NCI-H1930 (cell line): Measurements from ENCODE around the gene FGF12.

Source experiments
- DNase-seq, 2 experiments: peaks; one replicate each; lab custom pipeline; 2025; lab: John Stamatoyannopoulos, UW

Gene FGF12

GRCh38 chr3:192260116-192261010 is 467.0 kb downstream of the FGF12 start:
- no peak for DNase-seq

GRCh38 chr3:192259661-192260060 is 467.7 kb downstream of the FGF12 start:
- no peak for DNase-seq

GRCh38 chr3:192258721-192259120 is 468.6 kb downstream of the FGF12 start:
- no peak for DNase-seq

DNA sequence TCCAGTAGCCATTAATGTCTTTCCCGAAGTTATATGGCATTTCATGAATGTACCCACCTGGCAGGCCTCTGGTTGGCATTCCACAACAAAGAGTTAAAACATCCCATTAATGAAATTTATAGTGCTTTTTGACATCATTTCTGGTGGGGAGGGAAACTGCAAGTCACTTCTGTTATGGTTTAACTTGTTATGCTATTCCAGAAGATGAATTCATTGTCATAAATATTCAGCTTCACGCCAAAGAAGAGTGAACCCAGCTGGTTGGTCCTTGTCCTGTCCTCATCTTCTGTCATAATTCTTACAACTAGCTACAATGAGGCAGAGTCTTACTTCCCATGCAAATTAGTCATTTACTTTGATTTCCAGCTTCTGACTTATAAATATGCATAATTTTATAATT is 471.5 kb downstream of the FGF12 start:
- no peak for DNase-seq

GRCh38 chr3:192253138-192253887 is 474.0 kb downstream of the FGF12 start:
- DNase-seq: no peak

DNA sequence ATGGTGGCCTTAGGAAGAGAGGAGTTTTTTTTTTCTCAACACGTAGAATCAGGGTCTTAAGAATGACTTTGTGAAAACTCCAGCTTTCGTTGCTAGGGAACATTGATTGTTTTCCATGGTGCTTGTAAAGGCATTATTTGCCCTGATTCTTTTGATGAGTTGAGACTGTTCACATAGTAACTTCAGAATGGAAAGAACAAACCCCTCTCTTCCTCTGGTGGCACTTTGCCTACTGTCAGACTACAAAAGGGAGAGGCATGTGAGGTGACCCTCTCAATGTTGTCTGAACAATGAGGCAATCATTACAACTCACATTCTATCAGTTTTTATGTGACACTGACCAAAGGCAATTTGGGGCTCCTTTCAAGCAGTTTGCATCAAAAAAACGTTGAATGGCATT is 477.8 kb downstream of the FGF12 start:
- peak in 1 of 2 experiments; percentile 38 for DNase-seq

DNA sequence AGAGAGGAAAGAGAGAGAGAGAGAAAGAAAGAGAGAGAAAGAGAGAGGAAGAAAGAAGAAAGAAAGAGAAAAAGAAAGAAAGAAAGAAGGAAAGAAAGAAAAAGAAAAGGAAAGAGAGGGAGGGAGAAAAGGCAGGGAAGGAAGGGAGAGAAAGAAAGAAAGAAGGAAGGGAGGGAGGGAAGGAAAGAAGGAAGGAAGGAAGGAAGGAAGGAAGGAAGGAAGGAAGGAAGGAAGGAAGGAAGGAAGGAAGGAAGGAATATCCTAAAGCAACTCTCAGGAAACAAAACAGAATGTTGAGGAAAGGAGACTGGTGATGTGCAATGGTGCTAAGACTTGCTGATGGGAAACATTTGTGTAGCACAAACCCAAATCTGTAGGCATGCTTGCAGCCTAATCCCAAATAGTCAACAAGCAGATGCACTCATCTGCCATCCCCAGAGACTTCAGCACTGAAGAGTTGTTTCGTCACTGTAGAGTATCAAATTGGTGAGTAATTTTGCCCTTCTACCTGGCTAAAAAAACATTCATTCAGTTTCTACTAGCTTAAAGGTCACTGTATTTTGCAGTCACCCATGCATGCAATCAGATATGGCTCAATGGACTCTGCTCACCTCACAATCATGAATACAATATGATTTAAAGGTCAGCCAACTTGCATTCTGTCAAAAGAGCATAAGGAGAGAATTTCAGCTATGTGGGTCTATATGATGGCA is 480.3 kb downstream of the FGF12 start:
- no peak for DNase-seq

DNA sequence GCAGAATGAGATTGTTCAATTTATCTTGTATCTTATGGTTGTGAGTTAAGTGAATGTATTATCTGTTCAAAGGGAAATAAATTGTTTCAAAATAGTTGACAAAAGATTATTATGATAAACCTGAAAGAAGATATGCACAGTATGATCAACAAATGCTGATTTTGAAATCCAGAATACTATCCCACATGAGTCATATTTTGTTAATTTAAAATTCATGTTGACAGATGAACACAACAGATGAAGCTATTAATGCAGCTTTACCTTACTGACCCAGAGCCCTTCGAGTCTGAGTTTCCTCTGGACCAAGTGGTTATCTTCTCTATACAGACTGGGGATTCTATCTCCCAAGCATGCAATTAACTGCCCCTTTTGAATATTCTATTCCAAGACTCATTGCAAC is 482.8 kb downstream of the FGF12 start:
- DNase-seq: no peak

- no peak for DNase-seq
Measured at GRCh38 chr3:192239956-192240355, 487.4 kb downstream of the FGF12 start.

DNA sequence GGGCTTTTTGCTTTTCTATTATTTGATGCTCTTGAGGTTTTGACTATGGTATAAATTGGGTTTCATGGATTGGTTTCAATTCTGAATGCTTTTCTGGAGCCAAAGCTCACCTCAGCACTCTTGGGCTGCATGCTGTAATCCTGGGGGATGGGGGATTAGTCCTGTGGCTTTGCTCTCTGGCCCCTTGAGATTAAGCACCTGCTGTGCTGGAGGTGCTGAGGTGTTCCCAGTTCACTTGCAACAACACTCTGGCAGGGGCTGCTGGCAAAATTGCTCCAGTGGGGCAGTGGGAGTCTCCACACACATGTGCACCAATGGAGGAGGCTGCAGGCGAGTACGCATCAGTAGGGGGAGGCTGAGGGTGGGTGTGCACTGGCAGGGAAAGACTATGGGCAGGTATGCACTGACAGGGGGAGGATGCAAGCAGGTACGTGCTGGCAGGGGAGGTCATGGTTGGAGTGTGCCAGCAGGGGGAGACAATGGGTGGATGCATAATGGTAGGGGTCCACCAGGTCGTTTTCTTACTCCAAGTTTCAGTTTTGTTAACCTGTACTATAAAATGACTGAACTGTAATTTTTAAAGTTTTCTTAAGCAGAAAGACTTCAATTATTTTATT is 489.2 kb downstream of the FGF12 start:
- no peak for DNase-seq

GRCh38 chr3:192229866-192230265 is 497.5 kb downstream of the FGF12 start:
- DNase-seq: no peak

DNA sequence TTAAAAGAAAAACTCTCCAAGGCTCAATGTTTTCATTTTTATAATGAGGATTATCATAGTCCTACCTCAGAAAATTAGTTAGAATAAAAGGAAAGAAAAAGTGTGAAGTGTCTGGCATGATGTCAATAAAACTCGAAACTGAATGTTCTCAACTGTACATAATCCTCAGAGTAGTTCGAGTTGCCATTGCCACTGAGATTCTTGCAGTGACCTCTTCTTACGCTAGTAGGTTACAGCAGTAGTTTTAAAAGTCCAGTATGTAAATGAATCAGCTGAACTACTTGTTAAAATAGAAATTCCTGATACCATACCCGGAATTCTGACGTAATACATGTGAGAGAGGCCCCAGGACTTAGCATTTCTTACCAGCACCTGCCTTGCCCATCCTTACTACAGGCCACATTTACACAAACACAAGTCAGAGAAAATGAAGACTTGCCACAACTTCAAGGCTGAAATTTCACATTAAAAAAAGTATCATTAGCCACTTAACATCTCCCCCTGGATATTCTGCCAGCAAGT is 502.6 kb downstream of the FGF12 start:
- no peak for DNase-seq

- DNase-seq: no peak
Measured at GRCh38 chr3:192223815-192224214, 503.5 kb downstream of the FGF12 start.

- DNase-seq: no peak
Measured at GRCh38 chr3:192220915-192221314, 506.4 kb downstream of the FGF12 start.

GRCh38 chr3:192219926-192220325 is 507.4 kb downstream of the FGF12 start:
- DNase-seq: no peak

DNA sequence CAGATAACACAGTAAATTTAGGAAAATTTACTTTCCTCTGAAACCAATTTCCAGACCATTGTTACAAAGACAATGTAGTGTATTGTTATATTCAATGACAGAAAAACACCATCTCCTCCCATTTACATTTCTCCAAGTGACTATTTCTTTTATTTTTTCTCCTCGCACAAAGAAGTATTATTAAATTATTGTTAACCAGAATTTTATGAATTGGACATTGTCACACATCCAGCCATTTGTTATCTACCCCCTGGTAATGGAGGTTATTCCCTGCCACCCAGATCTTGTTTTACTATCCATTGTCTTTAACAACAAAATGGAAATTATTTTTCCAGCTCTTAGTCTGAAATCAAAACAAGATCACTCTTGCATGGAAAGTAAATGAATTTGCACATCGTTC is 511.3 kb downstream of the FGF12 start:
- DNase-seq: no peak

DNA sequence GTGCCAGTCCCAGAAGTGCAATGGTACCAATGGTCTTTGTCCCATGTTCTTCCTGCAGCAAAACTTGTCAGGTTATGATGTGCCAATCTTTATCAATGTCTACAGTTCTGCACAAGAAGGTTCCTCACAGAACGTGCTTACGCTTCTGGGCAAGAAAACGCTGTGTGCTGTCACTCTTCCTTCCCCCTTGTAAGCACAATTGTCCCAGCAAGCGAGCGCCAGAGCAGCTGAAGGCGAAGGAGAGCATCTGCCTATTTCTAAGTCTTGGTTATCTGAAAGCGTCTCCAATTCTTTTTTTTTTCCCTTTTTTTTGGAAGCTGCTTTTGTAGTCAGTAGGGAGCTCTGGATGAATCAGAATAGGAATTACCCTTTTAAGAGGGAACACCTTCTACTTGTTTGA is 514.4 kb downstream of the FGF12 start:
- no peak for DNase-seq

DNA sequence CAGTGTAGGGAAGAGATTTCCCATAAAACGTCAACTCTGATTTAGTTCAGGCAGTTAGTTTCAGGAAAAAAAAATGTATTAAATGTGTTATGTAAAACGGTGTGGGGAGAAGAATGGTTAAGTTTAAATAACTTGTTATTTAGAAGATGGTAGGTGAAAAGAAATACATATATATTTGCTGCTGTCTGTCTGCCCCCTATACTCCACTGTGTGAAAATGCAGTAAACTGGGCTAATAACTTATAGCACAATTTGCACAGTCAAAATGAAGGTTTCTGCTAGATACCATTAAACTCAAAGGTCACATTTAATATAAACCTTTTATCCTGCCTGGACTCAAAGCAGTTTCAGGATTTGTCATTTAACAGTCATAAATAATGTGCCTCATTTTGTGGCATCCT is 515.0 kb downstream of the FGF12 start:
- DNase-seq: no peak

- DNase-seq: no peak
Measured at GRCh38 chr3:192207651-192208050, 519.7 kb downstream of the FGF12 start.

- DNase-seq: no peak
Measured at GRCh38 chr3:192207239-192207638, 520.1 kb downstream of the FGF12 start.

DNA sequence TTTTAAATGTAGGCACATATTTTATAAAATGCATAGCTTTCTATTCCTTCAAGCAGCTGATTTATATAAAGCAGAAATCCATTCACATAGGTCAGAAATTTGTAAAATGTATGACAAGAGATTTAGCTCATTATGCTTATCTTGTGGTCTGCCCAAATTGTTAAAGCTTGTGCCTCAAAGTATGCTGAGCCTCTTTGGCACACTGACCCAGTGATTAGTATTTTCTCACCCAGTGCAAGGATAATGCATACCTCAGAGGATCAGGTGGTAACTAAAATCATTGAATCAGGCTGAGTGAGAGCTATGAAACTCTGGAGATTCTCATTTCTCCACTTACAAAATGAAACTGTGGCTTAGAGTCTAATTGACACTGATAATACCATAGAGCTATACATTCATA is 533.3 kb downstream of the FGF12 start:
- no peak for DNase-seq
